Activated CD8-positive, alpha-beta memory T cell treated with anti-CD3 and anti-CD28 coated beads, Interleukin-2, amount 50 U/mL, for 24 hours (primary cell): ENCODE data around the gene IFI30.
"Not testable (repeated sequence)": the region's sequence is repeated elsewhere in the genome, so short reads cannot be mapped to it uniquely, and the experiment has no call there.

Experiments
- DNase-seq: peaks from one replicate; pipeline ENCODE4 v3.0.0-alpha.2; 2020; ENCODE audit errors: extremely low read depth

The IFI30 gene

GRCh38 chr19:18203408-18203862 is 29.8 kb downstream of the IFI30 start:
- DNase-seq: no peak

DNA sequence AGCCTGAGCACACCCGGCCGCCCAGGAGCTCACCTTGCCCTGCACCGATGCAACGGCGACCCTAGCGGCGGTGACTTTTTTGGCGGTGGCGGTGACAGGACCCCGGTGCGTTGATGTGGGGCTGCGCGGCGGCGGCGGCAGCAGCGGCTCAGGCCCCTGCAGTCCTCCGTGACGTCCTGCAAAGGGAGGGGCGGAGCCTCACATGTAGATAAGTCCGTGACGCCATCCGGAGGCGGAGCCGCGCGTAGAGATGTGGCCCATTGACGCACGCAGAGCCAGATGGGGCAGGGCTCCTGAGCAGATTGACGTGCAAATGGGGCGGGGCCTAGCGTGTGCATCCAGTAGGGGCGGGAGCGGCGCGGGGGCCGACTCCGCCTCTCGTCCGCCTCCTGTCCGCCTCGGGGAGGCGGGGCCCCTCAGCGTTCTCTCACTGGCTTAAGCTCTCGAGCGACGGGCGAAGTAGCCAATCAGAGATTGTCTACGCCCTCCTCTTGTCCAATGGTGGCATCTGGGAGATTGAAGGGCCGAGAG is 30.3 kb downstream of the IFI30 start, which contains the start of gene RAB3A:
Gene RAB3A (minus strand): TSS at position 180 of the 531 bp plus-strand sequence. CDS start 1,302 bp downstream, outside the sequence.
- DNase-seq: peak; percentile 100

- DNase-seq: no peak
These were observed 31.0 kb downstream of the IFI30 start for GRCh38 chr19:18204394-18205199.

- DNase-seq: no peak
These were observed 31.7 kb downstream of the IFI30 start for GRCh38 chr19:18205200-18205892.

DNA sequence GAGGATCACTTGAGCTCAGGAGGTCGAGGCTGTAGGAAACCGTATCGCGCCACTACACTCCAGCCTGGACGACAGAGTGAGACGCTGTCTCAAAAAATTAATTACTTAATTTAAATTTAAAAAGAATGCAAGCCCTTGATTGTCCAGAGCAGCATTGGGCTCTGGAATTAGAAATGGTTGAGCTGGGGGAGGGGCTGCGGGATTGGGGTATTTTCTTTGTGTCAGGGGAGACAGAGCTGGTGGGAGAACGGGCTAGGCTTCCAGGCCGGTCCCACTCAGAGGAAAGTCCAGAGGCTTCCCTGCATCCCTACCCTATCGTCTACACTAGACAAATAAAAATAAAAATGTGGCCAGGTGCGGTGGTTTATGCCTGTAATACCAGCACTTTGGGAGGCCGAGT is 32.4 kb downstream of the IFI30 start:
- DNase-seq: no peak

DNA sequence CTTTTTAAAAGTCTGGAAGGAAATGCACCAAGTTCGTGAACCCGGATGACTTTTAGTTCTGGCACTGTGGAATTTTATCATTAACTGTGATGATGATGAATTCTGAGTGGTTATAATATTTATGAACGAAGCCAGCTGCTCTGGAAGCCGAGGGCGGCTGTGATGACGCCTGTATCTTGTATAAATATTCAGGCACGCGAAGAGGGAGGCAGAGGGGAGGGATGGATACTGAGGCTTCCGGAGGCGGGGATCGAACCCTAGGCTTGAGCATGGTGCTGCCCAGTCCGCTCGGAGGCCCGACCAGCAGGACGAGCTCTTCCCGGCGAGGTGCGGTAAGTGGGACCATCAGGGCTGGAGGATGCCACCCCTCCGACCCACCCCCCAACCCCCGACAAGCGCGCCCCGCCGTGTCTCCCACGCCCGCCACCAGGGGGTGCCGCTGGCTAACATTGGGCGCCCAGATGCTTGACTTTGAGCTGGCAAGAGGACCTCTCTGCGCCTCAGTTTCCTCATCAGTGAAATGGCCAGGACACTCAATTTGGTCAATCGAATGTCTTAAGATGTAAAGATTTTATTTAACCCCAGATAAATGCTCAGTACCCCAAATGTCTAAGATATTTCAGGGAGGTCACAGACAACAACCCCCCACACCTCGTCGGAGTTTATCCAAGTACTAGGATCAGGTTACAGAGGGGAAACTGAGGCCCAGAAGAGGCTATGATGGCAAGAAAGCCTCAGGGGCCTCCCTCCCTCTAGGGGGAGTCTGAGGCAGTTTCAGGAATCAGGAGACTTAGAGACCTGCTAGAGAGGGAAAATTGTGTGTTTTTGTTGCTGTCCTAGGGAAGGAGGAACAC is 34.7 kb downstream of the IFI30 start:
- no peak for DNase-seq

- not testable (repeated sequence) for DNase-seq
These were observed 36.3 kb downstream of the IFI30 start for GRCh38 chr19:18209912-18210311.

DNA sequence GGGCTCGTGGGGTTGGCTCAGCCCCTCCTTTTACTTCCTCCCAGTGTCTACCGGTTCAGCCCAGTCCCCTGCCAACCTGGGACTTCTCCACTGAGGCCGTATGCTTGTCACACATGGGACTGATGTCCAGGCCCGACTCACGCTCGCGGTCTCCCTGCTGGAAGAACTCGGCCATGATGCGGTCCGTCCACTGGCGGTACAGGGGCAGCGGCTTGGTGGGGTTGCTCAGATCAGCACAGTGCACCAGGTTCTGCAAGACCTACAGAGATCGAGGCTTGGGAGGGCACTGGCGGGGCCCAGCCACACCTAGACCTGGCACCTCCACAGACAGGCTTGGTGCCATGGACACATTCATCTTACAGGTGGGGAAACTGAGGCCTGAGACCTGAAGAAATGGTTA is 38.1 kb downstream of the IFI30 start:
- DNase-seq: no peak

DNA sequence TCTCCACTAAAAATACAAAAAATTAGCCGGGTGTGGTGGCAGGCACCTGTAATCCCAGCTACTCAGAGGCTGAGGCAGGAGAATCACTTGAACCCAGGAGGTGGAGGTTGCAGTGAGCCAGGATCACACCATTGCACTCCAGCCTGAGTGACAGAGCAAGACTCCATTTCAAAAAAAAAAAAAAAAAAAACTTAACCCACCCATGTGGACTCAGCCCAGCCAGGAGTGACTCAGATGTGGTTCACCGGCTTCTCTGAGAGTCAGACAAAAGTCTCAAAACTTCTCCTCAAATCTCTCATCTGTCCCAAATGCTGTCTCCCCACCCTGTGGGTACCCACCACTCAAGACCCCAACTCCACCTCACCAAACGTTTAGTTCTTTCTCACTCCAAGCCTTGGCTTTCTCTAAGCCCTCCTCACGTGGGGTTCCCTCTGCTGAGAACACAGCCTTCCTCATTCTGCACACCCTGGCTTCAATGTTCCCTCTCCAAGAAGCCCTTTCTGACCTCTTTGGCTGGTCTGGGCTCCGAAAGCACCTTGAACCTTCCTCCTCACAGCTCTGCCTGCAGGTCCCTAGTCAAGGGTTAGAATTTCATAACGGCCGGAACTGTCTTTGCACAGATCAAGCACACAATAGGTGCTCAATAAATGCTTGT is 41.3 kb downstream of the IFI30 start:
- DNase-seq: no peak

- DNase-seq: no peak
These were observed 43.2 kb downstream of the IFI30 start for GRCh38 chr19:18216789-18217188.

- DNase-seq: no peak
These were observed 44.5 kb downstream of the IFI30 start for GRCh38 chr19:18218159-18218558.

DNA sequence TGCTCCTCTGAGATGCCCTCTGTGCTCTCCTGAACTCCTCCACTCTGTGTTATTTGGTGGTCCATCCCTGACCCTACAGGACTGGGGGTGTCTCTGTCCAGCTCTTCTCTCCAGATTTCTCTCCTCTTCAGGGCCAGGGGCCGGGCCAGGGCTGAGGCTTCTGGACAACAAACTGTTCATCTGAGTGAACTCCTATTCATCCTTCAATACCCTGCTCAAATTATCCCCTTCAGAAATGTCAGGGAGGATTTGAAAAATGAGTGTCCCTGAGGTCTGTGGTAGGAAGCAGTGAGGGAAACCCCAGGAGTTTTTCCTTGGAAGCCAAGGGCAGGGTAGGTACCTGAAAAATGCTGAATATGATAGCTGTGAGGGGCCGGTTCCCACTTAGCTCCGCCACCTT is 45.0 kb downstream of the IFI30 start:
- DNase-seq: no peak

- no peak for DNase-seq
These were observed 46.5 kb downstream of the IFI30 start for GRCh38 chr19:18219911-18220631.

DNA sequence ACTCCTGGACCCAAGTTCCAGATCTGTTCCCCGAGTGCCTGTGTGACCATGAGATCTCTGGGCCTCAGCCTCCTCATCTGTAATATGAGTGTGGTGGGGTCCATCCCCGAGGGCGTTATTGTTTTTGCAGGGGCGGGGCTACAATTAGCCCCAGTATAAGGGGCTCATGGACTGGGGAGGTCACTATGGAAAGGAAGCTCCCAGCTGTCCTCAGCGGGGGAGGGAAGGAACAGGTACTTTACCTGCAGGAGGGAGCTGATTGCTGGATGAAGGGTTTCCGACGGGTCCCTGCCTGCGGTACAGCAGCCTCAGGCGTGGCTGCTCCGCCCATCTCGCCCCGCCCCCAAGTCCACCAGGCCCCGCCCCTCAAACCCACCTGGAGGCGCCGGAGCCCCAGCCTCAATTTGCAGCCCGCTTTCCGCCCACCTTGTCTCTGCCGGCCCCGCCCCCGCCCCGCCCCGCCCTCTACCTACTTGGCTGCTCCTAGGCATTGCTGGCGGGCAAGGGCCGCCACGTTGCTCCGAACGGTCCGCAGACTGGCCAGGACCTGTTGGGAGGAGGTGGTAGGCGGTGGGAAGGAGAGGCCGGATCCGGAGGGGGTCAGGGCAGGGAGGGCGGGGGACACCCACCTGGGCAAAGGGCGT is 47.1 kb downstream of the IFI30 start:
- no peak for DNase-seq

GRCh38 chr19:18221815-18222725 is 48.5 kb downstream of the IFI30 start:
- no peak for DNase-seq

DNA sequence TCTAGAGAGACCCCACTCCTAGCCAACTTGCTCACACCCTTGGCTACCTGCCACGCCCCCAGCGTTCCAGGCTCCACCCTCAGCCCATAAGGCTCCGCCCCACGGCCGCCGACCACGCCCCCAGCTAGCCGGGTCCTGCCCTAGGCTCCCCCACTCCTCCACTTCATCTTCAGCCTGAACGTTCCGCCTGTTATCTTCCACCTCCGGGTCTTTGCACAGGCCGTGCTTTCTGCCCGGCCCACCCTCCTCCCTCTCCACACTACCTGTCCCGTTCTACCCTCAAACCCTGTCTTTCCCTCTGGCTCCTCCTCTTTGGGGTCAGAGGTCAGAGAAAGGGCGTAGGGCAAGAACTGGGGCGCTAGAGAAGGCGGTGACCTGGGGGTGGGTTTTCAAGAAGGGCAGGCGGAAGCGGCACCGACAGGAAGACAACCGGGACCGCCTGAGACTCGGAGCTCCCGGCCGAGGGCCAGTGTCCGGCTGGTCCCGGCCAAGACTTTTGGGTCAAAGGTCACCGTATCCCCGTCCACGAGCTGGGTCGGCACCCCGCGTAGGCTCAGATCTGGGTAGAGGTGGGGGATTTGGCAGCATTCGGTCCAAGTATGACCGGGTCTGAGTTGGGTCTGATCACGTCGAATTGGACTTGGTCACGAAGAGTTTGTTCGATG is 50.4 kb downstream of the IFI30 start:
- DNase-seq: no peak

DNA sequence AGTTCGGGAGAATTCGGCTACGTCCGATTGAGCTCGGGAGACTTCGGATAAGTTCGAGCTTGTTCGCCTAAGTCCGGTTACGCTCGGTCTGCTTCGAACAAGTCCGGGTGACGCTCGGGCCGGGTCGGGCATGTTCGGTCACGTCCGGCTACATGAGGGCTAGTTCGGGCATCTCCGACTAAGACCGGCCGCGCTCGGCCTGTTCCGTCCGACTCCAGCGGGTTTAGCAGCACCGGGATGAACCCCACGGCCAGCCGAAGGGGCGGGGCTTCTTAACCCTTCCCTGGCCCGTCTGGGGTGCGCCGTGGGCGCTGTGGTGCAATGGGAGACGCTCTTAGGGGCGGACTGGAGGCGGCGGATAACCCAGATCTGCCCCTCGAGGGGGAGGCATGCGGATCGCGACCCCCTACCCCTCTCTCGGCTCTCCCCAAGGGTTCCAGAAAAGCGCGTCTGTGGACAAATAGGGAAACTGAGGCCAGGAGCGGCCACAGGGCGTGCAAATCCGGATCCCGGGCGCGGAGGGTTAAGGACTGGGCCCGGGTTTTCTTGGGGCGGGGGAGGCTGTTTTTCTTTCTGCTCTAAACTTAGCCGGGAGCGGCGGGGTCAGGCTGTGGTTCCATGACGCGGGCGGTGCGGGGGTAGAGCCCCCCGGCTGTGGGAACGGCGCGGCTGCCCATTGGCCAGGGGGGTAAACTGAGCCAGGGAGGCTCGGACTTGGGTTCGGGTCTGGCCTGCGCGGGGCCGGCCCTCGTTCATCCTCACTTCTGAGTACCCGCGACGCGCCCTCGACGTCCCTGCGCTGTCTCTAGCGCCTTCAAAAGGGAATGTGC is 51.1 kb downstream of the IFI30 start:
- peak; percentile 83 for DNase-seq

- DNase-seq: no peak
These were observed 51.7 kb downstream of the IFI30 start for GRCh38 chr19:18225355-18225701.
